Duodenal mucosa (tissue), 2 donors: ENCODE measurements around the gene PADI4.

Source experiments
- H3K27ac ChIP-seq: one replicate; pipeline ENCODE4 v1.7.0; 2013; ENCODE audit warnings: low read depth, low read length
- H3K27me3 ChIP-seq, 2 donors: one replicate each; pipeline ENCODE4 v1.7.0; 2013; ENCODE audit warnings: low read length in 2 of 2, control low read depth in 1 of 2; ENCODE audit not compliant: insufficient read depth in 2 of 2, control insufficient read depth in 1 of 2
- H3K36me3 ChIP-seq, 2 donors: one replicate each; pipeline ENCODE4 v1.7.0; 2013; ENCODE audit warnings: low read length in 2 of 2, control low read depth in 1 of 2; ENCODE audit not compliant: insufficient read depth in 2 of 2, control insufficient read depth in 1 of 2
- H3K4me1 ChIP-seq, 2 donors: one replicate each; pipeline ENCODE4 v1.7.0; 2013; ENCODE audit warnings: low read length in 2 of 2, control low read depth in 1 of 2; ENCODE audit not compliant: insufficient read depth in 2 of 2, control insufficient read depth in 1 of 2
- H3K4me3 ChIP-seq, 2 donors: one replicate each; pipeline ENCODE4 v1.7.0; 2013; ENCODE audit warnings: low read length in 2 of 2, low read depth in 1 of 2
- H3K9ac ChIP-seq, 2 donors: one replicate each; pipeline ENCODE4 v1.7.0; 2013; ENCODE audit warnings: low read length in 2 of 2, low read depth in 1 of 2
- H3K9me3 ChIP-seq, 2 donors: one replicate each; pipeline ENCODE4 v1.7.0; 2013; ENCODE audit warnings: low read length in 2 of 2, control low read depth in 1 of 2; ENCODE audit not compliant: control insufficient read depth in 1 of 2

The PADI4 gene

DNA sequence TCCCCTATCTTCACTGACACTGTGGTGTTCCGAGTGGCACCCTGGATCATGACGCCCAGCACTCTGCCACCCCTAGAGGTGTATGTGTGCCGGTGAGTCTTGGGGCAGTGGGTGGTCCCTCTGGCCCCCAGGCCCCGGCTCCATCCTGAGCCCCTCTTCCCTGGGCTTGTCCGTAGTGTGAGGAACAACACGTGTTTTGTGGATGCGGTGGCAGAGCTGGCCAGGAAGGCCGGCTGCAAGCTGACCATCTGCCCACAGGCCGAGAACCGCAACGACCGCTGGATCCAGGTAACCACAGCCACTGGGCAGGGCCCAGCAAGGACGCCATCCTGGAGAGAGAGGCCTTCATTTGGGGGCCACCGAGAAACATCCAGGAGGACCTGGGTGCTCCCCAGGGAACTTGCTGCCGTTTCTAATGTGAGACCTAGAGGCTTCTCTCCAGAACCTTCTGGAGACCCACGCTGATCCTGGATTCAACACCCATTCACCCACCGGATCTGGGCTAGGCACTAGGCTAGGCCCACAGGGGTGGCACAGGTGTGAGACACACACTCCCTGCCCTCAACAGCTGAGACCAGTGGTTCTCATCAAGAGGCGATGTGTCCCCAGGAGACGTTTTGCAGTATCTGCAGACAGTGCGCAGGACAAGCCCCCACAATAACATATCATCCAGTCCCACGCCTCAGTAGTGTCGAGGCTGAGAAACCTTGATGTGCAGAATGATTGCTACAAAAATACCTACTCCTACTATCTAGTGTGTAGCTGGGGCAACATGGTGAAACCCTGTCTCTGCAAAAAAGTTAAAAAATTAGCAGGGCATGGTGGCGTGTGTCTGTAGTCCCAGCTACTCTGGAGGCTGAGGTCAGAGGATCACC, 36.9 kb upstream of the PADI4 start:
- no peaks in the 10 kb centered on the region for H3K9me3 ChIP-seq
- peaks cover 0 to 7% of the 10 kb centered on the region in 2 donors for H3K4me1 ChIP-seq
- no peaks in the 10 kb centered on the region for H3K36me3 ChIP-seq
- H3K27me3 ChIP-seq, result no peaks in the 10 kb centered on the region
- no peak overlapping the region for H3K9ac ChIP-seq
- no peak overlapping the region for H3K27ac ChIP-seq
- H3K4me3 ChIP-seq, result no peak overlapping the region

DNA sequence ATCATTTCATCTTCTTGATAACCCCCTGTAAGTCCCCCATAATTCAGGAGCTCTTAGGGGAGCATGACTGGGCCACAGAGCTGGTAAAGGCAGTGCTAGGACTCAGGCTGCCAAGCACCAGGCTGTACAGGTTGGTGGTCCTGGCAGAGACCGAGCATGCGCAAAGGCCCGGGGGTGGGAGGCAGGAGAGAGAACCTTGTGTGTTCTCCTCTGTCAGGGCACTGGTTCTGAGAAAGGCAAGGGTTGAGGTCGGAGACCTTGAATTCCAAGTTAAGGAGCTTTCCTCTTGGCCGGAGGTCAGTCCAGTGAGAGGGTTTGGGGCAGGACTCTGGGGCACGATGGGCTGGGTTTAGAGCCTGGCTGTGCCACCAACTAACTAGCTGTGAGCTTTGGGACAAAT, 35.9 kb upstream of the PADI4 start:
- Histone ChIP-seq H3K4me1 (peaks cover 0 to 7% of the 10 kb centered on the region in 2 donors), H3K27me3 (no peaks in the 10 kb centered on the region), H3K9ac (no peak overlapping the region), H3K27ac (no peak overlapping the region), H3K4me3 (no peak overlapping the region), H3K36me3 (no peaks in the 10 kb centered on the region), H3K9me3 (no peaks in the 10 kb centered on the region)

DNA sequence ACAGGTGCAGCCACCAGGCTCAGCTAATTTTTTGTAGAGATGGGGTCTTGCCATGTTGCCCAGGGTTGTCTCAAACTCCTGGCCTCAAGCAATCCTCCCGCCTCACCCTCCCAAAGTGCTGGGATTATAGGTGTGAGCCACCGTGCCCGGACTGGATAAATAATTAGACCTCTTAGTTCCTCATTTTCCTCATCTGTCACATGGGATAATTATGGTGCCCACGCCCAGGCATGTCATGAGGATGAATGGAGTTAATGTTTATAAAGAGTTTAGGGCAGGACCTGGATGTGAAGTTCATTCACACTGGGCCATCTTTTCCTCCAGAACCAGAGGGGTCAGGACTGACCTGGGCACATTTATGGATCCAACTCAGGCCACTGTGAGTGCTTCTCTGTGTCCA, 35.4 kb upstream of the PADI4 start:
- H3K4me1 ChIP-seq, result peaks cover 0 to 7% of the 10 kb centered on the region in 2 donors
- no peak overlapping the region for H3K9ac ChIP-seq
- no peaks in the 10 kb centered on the region for H3K9me3 ChIP-seq
- H3K4me3 ChIP-seq, result no peak overlapping the region
- no peak overlapping the region for H3K27ac ChIP-seq
- H3K36me3 ChIP-seq, result no peaks in the 10 kb centered on the region
- H3K27me3 ChIP-seq, result no peaks in the 10 kb centered on the region

DNA sequence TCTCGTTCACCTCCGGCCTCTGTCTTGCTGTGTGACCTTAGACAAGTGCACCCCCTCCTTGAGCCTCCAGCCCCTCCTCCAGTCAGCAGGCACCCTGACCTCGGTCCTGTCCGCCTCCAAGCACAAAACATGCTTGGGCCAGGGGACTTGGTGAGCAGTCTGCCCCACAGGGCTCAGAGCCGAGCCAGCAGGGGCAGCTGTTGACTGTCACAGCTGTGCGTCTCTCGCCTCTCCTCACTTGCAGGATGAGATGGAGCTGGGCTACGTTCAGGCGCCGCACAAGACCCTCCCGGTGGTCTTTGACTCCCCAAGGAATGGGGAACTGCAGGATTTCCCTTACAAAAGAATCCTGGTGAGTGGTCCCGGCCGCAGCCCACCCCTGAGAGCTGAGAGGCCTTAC, 34.9 kb upstream of the PADI4 start:
- no peaks in the 10 kb centered on the region for H3K9me3 ChIP-seq
- no peaks in the 10 kb centered on the region for H3K36me3 ChIP-seq
- H3K4me3 ChIP-seq, result no peak overlapping the region
- H3K4me1 ChIP-seq, result peaks cover 0 to 7% of the 10 kb centered on the region in 2 donors
- H3K9ac ChIP-seq, result no peak overlapping the region
- H3K27ac ChIP-seq, result no peak overlapping the region
- no peaks in the 10 kb centered on the region for H3K27me3 ChIP-seq

DNA sequence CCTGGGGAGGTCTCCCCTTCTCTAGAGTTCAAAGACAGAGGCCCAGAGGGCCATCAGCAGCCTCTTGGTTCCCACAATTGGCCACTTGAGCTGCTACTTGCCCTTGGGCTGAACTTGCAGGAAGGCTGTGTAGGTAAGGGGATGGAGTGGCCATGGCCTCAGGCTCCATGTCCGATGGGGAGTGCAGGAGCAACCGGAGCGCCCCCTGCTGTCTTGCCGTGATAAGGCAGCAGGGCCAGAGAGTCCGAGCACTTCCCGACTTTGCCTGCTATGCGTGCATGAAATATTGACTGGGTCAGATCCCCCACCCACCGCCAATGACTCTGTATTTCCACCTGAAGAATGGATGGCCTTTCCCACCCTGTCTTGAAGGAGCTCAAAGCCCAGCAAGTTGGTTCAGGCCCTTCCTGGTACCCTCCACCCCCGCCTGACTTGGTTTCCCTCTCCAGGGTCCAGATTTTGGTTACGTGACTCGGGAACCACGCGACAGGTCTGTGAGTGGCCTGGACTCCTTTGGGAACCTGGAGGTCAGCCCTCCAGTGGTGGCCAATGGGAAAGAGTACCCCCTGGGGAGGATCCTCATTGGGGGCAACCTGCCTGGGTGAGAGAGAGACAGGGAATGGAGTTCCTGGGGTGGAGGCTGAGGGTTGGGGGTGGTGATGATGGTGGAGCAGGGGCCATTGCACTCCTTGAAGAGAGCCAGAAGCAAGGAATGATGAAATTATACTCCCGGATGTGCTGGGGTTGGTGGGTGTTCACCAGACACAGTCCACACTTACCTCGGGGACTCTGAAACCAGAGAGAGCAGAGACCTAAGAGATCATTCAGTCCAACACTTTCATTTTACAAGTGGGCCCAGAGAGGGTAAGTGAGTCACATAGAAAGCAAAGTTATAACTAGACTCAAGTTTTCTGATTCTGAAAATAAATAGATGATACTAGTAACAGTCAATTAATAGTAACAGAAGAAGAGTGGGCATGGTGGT, 33.5 kb upstream of the PADI4 start:
- Histone ChIP-seq H3K4me3 (no peak overlapping the region), H3K36me3 (no peaks in the 10 kb centered on the region), H3K9ac (no peak overlapping the region), H3K27me3 (no peaks in the 10 kb centered on the region), H3K9me3 (no peaks in the 10 kb centered on the region), H3K4me1 (peaks cover 0 to 7% of the 10 kb centered on the region in 2 donors), H3K27ac (no peak overlapping the region)

DNA sequence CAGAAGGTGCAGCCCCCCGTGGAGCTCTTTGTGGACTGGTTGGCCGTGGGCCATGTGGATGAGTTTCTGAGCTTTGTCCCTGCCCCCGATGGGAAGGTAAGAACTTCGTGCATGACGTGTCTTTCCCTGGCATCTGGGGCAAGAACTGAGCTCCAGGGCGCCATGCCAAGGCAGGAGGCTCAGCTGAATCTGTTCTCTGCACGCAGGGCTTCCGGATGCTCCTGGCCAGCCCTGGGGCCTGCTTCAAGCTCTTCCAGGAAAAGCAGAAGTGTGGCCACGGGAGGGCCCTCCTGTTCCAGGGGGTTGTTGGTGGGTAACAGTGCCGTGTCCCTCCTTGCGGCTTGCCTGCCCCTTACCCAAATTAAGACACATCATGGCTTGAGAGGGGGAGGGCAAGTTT, 31.4 kb upstream of the PADI4 start:
- no peaks in the 10 kb centered on the region for H3K9me3 ChIP-seq
- H3K27ac ChIP-seq, result no peak overlapping the region
- no peak overlapping the region for H3K4me3 ChIP-seq
- H3K27me3 ChIP-seq, result no peaks in the 10 kb centered on the region
- H3K36me3 ChIP-seq, result no peaks in the 10 kb centered on the region
- H3K4me1 ChIP-seq, result peaks cover 0 to 7% of the 10 kb centered on the region in 2 donors
- no peak overlapping the region for H3K9ac ChIP-seq

DNA sequence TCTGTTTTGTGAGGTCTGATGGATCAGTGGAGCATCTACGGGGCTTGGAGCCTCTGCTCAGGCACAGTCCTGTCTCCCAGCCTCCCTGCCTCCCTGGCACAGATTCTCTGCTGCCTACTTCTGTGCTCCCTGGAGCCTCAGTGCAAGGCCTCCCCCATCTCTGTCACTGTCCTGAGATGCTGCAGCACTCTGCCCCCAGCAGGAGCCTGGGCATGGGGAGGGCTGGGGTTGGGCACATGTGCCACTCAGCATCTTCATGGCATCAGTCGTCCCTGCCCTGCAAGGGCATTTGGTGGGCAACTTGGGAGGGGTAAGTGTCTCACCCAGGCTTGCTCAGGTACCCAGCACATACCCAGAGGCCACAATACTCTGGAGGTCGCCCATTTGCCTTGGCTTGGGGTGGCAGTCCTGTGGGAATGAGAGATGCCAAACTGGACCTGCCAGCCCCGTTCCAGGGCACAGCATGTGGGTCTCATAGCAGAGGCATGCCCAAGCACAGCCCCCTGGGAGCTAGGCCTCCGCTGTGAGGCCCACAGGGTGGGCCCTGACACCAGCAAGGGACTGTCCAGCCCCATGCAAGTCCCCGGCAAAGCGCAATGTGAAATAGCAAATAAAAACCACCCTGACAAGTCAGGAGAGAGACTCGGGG, 30.4 kb upstream of the PADI4 start:
- Histone ChIP-seq H3K36me3 (no peaks in the 10 kb centered on the region), H3K9me3 (no peaks in the 10 kb centered on the region), H3K9ac (no peak overlapping the region), H3K27me3 (no peaks in the 10 kb centered on the region), H3K4me1 (peaks cover 0 to 5% of the 10 kb centered on the region in 2 donors), H3K27ac (no peak overlapping the region), H3K4me3 (no peak overlapping the region)

DNA sequence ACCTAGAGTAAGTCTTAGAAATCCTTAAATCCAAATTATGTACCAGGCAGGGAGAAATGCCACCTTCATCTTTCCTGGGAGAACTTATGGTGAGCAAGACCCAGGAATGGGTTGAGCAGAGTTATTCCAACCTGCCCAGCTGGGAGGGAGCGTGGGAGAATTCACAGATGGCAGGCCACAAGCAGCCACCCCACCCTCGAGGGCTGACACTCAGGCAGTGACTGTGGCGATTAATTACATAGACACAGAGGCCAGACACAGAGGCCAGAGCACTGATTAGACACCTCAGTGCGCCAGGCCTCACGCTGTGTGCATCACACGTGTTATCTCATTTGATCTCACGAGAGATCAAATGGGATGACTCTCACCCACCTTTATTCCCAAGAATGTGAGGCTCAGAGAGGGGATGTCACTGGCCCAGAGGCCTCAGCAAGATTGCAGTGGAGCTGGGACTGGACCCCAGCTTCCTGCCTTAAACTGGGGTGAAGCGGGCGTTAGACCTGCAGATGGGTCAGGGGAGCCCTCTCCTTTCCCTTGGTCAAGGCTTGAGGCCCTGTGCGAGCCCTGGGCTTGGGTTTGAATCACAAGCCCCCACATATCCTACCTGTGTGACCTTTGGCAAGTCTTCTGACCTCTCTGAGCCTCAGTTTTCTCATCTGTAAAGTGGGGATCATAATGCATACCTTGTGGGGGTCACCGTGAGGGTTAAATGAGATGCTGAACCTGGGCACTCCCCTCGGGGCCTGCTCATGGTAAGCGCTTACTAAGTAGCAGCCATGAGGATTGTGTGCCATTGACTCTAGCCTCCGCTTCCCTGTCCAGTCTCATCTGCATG, 28.8 kb upstream of the PADI4 start:
- Histone ChIP-seq H3K9me3 (no peaks in the 10 kb centered on the region), H3K4me3 (no peak overlapping the region), H3K36me3 (no peaks in the 10 kb centered on the region), H3K9ac (no peak overlapping the region), H3K27ac (no peak overlapping the region), H3K27me3 (no peaks in the 10 kb centered on the region), H3K4me1 (no peaks in the 10 kb centered on the region)

DNA sequence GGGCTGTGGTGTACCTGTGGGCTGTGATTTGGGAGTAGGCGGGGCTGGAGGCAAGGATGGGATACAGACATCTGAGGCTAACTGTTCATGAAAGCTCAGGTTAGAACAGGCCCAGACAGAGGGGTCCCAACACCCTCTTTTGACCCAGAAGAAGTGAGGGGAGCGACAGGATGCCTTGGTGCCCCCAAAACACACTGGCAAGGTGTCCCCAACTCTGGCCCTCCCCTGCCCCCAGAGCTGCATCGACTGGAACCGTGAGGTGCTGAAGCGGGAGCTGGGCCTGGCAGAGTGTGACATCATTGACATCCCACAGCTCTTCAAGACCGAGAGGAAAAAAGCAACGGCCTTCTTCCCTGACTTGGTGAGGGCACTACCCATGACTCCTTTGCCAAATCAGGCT, 27.6 kb upstream of the PADI4 start:
- H3K36me3 ChIP-seq, result no peaks in the 10 kb centered on the region
- H3K9me3 ChIP-seq, result no peaks in the 10 kb centered on the region
- no peaks in the 10 kb centered on the region for H3K27me3 ChIP-seq
- no peak overlapping the region for H3K9ac ChIP-seq
- H3K4me3 ChIP-seq, result no peak overlapping the region
- H3K4me1 ChIP-seq, result no peaks in the 10 kb centered on the region
- H3K27ac ChIP-seq, result no peak overlapping the region
